Mucosa of rectum (tissue), 2 donors: ENCODE data around the gene PRPS2.

Experiments
- H3K27ac ChIP-seq, 2 donors: one replicate each; pipeline ENCODE4 v1.7.0; 2013; ENCODE audit warnings: inconsistent platforms in 2 of 2, low read depth in 2 of 2, low read length in 2 of 2
- H3K27me3 ChIP-seq, 2 donors: one replicate each; pipeline ENCODE4 v1.7.0; 2013; ENCODE audit warnings: low read length in 2 of 2; ENCODE audit not compliant: control insufficient read depth in 2 of 2, insufficient read depth in 2 of 2
- H3K36me3 ChIP-seq, 2 donors: one replicate each; pipeline ENCODE4 v1.7.0; 2013; ENCODE audit warnings: low read length in 2 of 2; ENCODE audit not compliant: control insufficient read depth in 2 of 2, insufficient read depth in 2 of 2
- H3K4me1 ChIP-seq, 2 donors: one replicate each; pipeline ENCODE4 v1.7.0; 2013; ENCODE audit warnings: low read length in 2 of 2, mild to moderate bottlenecking in 1 of 2; ENCODE audit not compliant: control insufficient read depth in 2 of 2, insufficient read depth in 2 of 2
- H3K4me3 ChIP-seq, 2 donors: one replicate each; pipeline ENCODE4 v1.7.0; 2013; ENCODE audit warnings: low read length in 2 of 2
- H3K9ac ChIP-seq, 2 donors: one replicate each; pipeline ENCODE4 v1.7.0; 2013; ENCODE audit warnings: low read length in 2 of 2, low read depth in 1 of 2, mild to moderate bottlenecking in 1 of 2
- H3K9me3 ChIP-seq, 2 donors: one replicate each; pipeline ENCODE4 v1.7.0; 2013; ENCODE audit warnings: low read length in 2 of 2; ENCODE audit not compliant: control insufficient read depth in 2 of 2
- donor health status: healthy.
- donor health status: Normal muscosa, but diverticular disease.

PRPS2 gene

DNA sequence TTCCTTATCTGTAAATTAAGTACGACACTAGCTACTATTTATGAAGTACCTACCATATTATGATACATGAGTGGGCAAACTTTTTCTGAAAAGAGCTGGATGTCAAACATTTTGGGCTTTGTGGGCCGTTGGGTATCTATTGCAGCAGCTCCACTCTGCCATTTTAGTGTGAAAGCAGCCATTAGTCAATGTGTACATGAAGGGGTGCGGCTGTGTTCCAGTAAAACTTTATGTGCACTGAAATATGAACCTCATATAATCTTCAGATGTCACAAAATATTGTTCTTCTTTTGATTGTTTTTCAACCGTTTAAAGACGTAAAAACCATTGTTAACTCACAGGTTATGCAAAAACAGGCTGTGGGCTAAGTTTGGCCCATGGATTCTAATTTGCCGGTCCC lies 14.1 kb downstream of the PRPS2 start:
- H3K36me3 ChIP-seq: peaks cover 0 to 2% of the 10 kb centered on the region in 2 donors
- H3K27ac ChIP-seq: peak overlapping the region in 1 of 2 donors; percentile 29
- H3K9ac ChIP-seq: no peak overlapping the region
- H3K4me3 ChIP-seq: no peak overlapping the region
- H3K27me3 ChIP-seq: no peaks in the 10 kb centered on the region
- no peaks in the 10 kb centered on the region for H3K4me1 ChIP-seq
- H3K9me3 ChIP-seq: no peaks in the 10 kb centered on the region

DNA sequence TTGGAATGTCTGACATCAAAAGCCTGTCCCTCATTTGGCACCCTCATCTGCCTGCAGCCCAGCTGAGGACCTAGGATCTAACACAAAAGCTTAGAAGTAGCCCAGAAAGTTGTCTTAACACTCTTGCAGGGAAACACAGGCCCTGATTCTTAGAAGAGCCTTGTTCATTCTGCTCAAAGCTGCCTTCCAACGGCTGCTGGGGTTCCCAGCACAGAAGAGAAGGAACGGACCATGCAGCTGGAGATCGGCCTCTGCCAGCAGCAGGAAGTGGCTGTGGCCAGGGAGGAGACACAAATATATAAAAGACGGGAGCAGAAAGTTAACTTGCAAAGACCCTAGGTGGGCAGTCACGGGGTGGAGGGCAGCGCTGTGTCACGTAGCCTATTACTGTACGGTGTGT lies 20.4 kb downstream of the PRPS2 start:
- peaks cover 0 to 3% of the 10 kb centered on the region in 2 donors for H3K27me3 ChIP-seq
- peaks cover 0 to 3% of the 10 kb centered on the region in 2 donors for H3K36me3 ChIP-seq
- H3K27ac ChIP-seq: no peak overlapping the region
- H3K9ac ChIP-seq: no peak overlapping the region
- no peak overlapping the region for H3K4me3 ChIP-seq
- no peaks in the 10 kb centered on the region for H3K4me1 ChIP-seq
- no peaks in the 10 kb centered on the region for H3K9me3 ChIP-seq

DNA sequence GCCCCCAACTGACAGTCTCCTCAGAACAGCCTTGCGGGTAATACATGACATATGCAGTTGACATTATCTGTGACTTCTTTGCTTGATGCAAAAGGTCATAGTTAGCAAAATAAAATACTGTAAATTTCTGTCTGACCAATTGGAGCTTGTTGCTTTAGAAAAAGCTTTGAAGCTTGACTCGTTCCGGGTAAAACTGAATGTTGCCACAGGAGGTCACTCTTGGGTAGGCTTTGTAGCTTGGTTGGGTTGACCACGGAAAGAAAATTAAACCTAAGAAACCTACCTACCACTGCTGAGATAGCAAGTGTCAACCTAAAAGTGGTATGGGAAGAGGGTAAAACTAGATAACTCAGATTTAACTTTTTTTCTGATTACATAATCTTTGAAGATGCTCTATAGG lies 23.2 kb downstream of the PRPS2 start:
- Histone ChIP-seq H3K27ac (no peak overlapping the region), H3K4me1 (no peaks in the 10 kb centered on the region), H3K9me3 (no peaks in the 10 kb centered on the region), H3K9ac (no peak overlapping the region), H3K4me3 (no peak overlapping the region), H3K36me3 (peaks cover 0 to 3% of the 10 kb centered on the region in 2 donors), H3K27me3 (peaks cover 0 to 3% of the 10 kb centered on the region in 2 donors)

DNA sequence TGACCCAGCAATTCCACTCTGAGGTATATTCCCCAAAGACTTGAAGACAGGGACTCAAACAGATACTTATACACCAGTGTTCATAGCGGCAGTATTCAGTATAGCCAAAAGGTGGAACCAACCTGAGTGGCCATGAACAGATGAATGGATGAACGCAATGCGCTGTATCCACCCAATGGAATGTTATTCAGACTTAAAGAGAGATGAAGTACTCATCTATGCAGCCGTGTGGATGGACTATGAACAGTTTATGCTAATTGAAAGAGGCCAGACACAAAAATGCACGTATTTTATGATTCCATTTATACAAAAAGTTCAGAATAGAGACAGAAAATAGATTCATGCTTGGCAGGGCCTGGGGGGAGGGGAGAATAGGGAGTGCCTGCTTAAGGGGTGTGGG lies 26.3 kb downstream of the PRPS2 start:
- Histone ChIP-seq H3K36me3 (peaks cover 0 to 10% of the 10 kb centered on the region in 2 donors), H3K9me3 (no peaks in the 10 kb centered on the region), H3K4me1 (no peaks in the 10 kb centered on the region), H3K9ac (no peak overlapping the region), H3K27me3 (peaks cover 0 to 3% of the 10 kb centered on the region in 2 donors), H3K4me3 (no peak overlapping the region), H3K27ac (no peak overlapping the region)

DNA sequence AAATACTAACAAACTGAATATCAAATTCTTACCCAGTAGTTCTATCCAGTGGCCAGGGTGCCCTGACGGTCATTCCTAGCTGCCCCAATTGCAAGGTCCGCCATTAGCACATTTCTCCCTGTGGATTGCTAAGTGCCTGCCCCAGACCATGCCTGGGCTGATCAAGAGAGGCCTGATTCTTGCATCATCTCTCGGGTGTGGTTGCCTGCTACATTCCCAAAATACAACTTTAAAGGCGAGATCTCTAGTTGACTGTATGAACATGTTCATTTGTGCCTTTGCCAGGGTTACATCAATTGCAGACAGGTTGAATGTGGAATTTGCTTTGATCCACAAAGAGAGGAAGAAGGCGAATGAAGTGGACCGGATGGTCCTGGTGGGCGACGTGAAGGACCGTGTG lies 28.0 kb downstream of the PRPS2 start:
- Histone ChIP-seq H3K4me1 (no peaks in the 10 kb centered on the region), H3K27ac (no peak overlapping the region), H3K36me3 (peaks cover 0 to 10% of the 10 kb centered on the region in 2 donors), H3K9ac (no peak overlapping the region), H3K4me3 (no peak overlapping the region), H3K27me3 (peaks cover 0 to 3% of the 10 kb centered on the region in 2 donors), H3K9me3 (no peaks in the 10 kb centered on the region)

DNA sequence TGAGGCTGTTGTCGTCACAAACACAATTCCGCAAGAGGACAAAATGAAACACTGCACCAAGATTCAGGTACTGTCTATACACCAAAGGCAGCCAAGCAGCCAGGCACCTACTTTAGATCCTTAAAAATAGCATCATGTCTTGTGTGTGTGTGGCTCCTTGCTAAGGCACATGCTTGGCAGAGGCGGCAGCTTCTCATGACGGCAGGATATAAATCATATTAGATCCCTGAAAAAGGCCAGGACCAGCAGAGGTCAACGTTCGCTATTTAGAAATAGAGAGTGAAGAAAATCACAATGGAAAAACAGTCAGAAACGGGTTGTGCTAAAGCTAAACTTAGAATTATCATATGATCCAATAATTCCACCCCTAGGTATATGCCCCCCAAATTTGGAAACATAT lies 29.5 kb downstream of the PRPS2 start:
- H3K4me3 ChIP-seq: no peak overlapping the region
- H3K36me3 ChIP-seq: peaks cover 0 to 11% of the 10 kb centered on the region in 2 donors
- H3K4me1 ChIP-seq: no peaks in the 10 kb centered on the region
- H3K9me3 ChIP-seq: no peaks in the 10 kb centered on the region
- no peaks in the 10 kb centered on the region for H3K27me3 ChIP-seq
- H3K9ac ChIP-seq: no peak overlapping the region
- no peak overlapping the region for H3K27ac ChIP-seq

DNA sequence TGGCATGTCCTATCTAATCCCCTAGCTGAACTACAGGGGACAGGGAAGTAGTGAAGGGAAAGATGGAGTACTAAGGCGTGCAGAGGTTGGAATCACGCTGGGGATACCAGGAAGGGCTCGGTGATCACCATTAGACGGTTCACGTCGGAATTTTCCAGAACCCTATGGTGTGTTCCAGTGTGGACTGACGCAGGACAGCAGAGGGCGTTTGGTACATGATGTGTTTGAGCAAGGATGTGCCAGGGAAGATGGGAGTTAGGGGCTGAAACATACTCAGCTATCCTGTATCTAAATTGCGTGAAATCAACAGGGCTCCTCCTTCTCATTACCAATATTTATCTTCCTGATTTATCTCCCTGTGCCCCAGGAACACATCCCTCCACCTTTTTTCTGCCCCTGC lies 33.7 kb downstream of the PRPS2 start:
- no peak overlapping the region for H3K27ac ChIP-seq
- no peaks in the 10 kb centered on the region for H3K27me3 ChIP-seq
- no peak overlapping the region for H3K9ac ChIP-seq
- no peak overlapping the region for H3K4me3 ChIP-seq
- H3K9me3 ChIP-seq: no peaks in the 10 kb centered on the region
- H3K4me1 ChIP-seq: no peaks in the 10 kb centered on the region
- peaks cover 0 to 11% of the 10 kb centered on the region in 2 donors for H3K36me3 ChIP-seq

DNA sequence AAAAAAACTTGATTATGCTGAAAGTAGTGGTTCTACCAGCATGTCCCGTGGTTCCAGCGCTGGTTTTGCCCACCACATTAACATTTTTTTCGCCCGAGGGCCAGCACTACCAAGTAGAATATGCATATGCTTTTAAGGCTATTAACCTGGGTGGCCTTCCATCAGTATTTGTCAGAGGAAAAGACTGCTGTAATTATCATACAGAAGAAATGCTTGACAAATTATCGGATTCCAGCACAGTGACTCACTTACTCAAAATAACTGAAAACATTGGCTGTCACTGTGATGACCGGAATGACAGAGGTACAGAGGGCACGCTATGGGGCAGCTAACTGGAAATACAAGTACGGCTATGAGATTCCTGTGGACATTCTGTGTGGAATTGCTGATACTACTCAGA lies 34.6 kb downstream of the PRPS2 start:
- peaks cover 0 to 9% of the 10 kb centered on the region in 2 donors for H3K36me3 ChIP-seq
- H3K4me3 ChIP-seq: no peak overlapping the region
- no peaks in the 10 kb centered on the region for H3K4me1 ChIP-seq
- H3K9ac ChIP-seq: no peak overlapping the region
- H3K27me3 ChIP-seq: no peaks in the 10 kb centered on the region
- H3K27ac ChIP-seq: no peak overlapping the region
- no peaks in the 10 kb centered on the region for H3K9me3 ChIP-seq

DNA sequence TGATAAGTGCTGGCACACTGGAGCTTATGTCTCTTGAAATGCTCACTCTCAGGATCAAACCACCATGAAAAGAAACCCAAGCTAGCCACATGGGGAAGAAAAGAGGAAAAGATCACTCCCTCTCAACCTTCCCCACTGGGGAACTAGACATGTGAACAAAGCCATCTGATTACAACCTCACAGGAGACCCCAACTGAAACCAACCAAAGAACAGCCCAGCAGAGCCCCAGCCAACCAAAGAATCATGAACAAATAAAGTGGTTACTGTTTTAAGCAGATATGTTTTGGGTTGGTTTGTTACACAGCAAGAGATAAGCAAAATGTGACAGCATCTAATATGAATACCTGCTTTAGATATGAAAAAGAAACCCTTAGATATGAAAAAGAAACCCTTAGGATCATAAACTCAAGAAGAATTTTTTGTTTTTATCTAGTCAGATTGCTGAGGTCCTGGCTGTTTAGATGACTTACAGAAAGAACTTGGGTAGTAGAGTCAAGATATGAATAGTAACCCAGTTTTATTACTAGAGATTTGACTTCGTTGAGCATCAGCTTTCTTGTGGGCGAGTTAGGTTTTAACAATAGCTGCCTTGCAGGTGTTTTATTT lies 52.0 kb downstream of the PRPS2 start:
- Histone ChIP-seq H3K9ac (no peak overlapping the region), H3K36me3 (no peaks in the 10 kb centered on the region), H3K27me3 (peaks cover 2 to 5% of the 10 kb centered on the region in 2 donors), H3K4me3 (no peak overlapping the region), H3K27ac (no peak overlapping the region), H3K4me1 (no peaks in the 10 kb centered on the region), H3K9me3 (no peaks in the 10 kb centered on the region)

DNA sequence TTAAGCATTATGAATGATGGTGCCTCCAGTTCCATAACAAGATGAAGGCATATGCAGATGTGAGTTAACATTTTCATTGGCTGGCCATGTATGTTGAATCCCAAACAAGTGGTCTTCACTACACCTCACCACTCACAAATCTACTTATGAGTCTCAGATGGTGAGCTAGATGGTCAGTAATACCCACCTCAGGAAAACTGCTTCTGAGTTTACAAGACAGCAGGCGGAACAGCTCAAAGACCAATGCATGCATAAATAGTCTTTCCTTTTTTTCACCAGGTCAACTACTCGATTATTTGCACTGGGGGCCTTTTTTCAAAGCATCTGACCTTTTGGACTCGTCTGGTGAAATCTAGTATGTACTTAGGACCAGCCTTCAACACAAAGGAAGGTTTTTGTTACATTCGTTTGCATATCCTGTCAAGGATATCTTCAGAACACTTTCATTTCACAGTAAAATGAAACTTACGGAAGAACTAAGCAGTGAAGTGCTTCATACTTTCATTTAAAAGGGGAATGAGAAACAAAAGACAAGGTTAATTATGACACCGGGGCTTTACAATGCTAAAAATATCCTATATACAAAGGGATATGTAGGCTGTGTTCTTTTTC lies 52.6 kb downstream of the PRPS2 start:
- Histone ChIP-seq H3K27ac (no peak overlapping the region), H3K9ac (no peak overlapping the region), H3K9me3 (no peaks in the 10 kb centered on the region)

More for the DNA sequence above, 52.6 kb downstream of the PRPS2 start:
- Histone ChIP-seq H3K27me3 (peaks cover 2 to 5% of the 10 kb centered on the region in 2 donors), H3K4me3 (peak overlapping the region in 1 of 2 donors; percentile 3), H3K4me1 (no peaks in the 10 kb centered on the region), H3K36me3 (no peaks in the 10 kb centered on the region)
